ENCODE measurements around the gene RBM10.
A peak's percentile ranks its signal among the peaks of the same experiment; 100 is the strongest.

DNA sequence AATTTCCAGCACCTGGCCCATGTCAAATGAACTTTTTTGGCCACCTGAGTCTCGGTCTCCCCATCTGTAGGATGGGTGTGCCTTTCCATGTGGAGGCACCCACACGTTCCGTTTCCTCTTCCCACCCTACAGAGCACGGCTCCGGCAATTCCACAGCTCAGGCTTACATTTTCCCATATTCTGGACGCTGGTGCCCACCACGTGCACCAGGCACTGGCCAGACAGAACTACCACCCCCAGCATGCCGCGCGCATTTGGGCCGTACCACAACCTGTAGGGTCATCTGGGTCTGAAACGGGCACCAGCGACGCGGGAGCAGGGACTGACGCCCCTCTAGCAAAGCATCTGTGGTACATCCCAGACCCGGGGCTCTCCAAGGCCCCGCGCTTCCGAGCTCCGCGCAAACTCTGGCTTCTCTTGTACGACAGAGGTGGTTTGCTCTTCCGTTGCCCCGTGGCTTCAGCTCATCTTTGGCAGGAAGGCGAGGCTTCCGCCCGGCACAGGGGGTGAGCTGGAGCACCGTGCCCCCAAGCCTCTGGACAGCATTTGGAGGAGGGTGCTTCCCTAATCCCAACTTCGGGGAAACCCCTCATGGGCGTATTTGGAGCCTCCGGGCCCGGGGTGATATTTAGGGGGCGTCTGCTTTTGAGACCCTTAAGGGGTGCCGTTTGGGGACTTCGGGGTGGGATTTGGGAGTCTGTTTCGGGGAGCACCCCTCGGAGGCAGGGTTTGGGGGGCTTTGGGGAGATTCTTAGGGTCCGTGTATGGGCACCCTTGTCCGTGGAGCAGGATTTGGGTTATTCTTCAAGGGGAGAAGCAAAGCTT, 45.6 kb downstream of the RBM10 start:
- TF ChIP-seq POLR2AphosphoS5 (IDR thresholded peaks at IDR 0.05; ENCODE audit: low read depth, low read length) = peak; percentile 62; the same call in 1 of the 2 replicates
- TF ChIP-seq POLR2A (IDR thresholded peaks at IDR 0.05; ENCODE audit: low read depth, low read length) = peak; percentile 47
